NCI-H82 treated with DMSO at 0.1 percent for 48 hours (cell line): ENCODE data around the gene COPA.

ENCODE experiments used
- DNase-seq: peaks from one replicate; lab custom pipeline; 2025; ENCODE audit not compliant: unreplicated experiment; lab: John Stamatoyannopoulos, UW

Gene COPA

DNA sequence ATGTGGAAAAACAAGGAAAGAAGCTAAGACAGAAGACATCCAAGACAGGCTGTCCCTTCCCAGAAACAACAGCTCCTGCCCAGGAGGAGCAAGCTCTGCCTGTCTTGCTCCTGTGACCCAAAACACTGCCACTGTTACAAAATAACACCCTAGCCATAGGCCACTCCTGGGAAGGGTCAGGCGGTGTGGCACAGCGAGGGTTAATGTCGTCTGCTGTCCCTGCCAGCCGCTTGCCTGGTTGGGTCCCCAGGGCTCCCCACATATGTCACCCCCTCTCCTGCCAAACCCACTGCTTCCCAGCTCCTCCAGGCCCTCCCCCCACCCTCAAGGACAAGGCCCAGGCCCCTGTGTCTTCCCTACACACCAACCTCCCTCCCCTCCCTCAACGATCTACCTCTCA lies 20.0 kb upstream of the COPA start:
- DNase-seq, result peak; percentile 77

DNA sequence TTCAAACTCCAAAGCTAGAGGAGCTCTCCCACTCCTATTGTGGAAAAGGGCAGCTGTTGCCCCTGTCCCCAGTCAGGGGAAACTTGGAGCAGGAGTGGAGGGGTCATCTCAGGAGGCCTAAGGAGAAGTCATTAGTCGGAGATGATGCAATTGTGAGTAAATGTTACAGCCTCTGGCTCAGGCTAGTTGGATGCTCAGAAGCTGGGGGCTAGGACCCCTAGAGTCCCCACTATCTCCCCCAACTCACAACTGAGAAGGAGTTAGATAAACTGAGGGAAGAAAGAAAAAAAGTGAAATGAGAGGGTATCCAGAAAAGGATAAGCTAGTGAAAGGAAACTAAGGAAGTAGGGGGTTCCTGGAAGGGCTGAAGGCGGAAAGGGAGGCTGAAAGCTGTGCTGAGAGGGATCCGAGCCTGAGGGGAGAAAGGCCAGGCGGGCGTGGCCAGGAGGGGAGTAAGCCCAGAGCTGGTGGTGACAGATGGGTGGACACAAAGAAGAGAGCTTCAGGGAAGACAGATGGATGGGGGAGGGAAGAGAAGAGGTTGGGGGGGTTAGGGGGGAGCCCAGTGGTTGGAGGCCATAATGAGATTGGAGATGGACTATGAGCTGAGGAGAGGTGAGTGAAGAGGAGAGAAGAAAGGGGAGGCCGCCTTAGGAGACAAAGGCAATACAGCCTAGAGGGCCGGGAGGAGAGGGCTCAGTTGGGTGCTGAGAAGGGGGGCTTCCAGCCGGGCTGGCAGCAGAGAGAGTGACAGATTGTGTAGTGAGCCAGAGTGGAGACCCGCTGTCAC lies 19.3 kb upstream of the COPA start:
- DNase-seq, result peak; percentile 100

GRCh38 chr1:160361814-160362167 lies 18.7 kb upstream of the COPA start:
- no peak for DNase-seq

- DNase-seq, result no peak
These were observed 18.1 kb upstream of the COPA start for GRCh38 chr1:160361199-160361598.

DNA sequence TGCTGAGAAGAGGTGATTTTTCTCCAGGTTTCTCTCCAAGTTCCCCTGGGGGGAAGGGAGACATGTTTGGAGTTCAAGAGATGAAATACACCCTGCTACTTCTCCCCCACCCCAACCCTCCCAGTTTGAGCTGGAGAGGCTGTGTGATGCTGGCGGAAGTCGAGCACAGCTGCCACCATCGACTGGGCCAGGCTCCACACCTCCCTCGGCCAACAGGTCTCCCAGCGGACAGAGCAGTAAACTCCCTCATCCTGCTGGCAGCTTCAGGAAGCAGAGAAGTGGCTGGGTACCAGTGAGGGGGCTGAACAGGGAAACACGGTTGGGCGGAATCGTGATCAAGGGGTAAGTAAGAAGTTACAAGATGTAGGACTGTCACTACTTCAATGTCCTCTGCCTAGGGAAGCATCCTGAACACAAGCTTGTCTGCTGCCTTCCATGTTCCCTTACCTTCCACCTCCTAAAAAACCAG lies 17.2 kb upstream of the COPA start:
- no peak for DNase-seq

DNA sequence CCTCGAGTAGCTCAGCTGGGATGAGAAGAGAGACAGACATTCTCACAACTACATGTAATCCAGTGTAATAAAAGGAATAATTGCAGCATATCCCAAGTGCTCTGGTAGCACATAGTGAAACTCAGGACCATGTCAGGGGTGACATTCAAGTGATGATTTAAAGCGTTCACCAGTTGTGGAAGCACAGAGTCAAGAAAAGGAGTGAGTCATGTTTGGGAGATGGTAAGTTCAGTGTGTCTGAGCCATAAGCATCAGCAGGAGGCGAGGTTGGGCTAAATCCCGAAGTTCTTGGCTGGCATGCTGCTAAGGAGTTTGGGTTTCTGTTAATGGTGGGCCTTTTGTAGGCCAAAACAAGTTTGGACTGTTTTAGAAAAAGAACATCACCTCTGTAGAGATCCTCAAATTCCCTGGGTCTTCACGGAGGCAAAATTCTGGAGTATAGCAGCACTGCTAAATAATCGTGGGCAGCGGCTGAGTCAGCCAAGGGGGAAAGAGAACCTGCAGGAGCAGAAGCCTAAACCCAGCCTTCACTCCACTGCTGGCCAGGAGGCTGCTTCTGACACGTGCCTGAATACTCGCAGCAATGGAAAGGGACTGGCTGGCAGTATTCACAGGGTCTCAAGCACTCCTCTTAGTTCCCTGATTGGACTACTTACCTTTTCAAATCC lies 16.6 kb upstream of the COPA start:
- DNase-seq, result no peak

GRCh38 chr1:160358073-160358472 lies 15.0 kb upstream of the COPA start:
- DNase-seq, result no peak

DNA sequence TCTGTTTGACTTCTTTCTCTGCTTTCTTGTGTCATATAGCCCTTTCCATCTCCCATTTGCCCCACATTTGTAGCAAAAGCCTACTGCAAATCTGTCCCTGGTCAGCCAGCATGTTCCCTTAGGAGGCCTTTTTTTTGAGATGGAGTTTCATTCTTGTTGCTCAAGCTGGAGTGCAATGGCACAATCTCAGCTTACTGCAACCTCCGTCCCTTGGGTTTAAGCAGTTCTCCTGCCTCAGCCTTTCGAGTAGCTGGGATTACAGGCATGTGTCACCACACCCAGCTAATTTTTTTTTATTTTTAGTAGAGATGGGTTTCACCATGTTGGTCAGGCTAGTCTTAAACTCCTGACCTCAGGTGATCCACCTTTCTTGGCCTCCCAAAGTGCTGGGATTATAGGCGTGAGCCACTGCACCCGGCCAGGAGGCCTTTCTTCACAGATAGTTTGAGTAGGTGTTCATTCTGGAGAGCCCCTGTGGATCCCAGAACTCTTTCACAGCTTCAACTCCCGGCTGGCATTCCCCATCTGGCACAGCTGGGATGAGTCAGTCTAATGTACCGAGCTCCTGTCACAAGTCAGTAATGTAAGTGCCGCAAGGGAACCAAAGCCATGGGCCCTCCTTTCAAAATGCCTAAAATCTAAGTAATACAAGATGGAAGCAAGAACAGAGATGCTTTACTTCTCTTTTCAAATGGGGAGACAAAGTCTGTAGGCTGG lies 14.4 kb upstream of the COPA start:
- no peak for DNase-seq

DNA sequence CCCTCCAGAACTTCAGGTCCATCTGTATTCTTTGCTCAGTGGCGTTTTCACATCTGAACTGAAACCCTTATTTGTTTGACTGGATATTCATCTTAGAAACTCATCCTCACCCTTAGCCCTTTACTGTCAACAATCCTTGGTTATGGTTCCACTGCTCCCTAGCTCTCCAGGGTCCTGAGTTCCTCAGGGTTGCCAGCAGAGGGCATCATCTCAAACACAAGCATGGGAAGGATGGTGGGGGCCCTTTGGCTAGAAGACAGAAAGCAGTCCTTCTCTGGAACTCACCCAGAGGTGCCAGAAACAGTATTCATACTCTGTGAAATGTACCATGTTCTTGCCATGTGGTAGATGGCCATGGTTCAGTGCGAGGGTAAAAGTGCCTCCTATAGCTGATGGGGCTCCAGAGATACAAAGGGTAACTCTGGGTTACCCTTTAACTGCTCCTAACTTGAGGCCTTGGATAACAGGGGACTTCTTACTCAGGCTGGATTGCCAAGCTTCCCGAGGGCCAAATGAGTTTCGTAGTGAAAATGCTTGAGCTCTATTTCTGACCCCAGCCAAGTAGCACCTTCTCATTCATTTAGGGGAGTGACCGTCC lies 11.4 kb upstream of the COPA start:
- peak; percentile 50 for DNase-seq

- no peak for DNase-seq
These were observed 10.2 kb upstream of the COPA start for GRCh38 chr1:160353223-160353622.

GRCh38 chr1:160352555-160352954 lies 9.5 kb upstream of the COPA start:
- DNase-seq, result no peak

DNA sequence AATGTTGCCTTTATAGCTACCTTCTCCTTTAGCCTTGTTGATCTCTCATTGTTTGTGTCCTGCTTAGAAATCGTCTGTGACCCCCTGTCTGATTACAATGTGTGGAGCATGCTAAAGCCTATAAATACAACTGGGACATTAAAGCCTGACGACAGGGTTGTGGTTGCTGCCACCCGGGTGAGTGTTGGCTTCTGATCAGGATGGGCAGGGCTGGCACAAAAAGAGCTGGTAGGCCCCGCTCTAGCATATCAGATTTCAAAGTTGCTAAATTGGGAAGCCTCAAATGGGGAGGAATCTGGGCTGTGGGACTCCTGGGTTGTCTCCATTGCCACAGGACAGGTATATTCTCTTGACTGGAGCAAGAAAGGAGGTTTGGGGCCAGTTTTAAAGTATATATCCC lies 8.6 kb upstream of the COPA start:
- DNase-seq, result no peak

DNA sequence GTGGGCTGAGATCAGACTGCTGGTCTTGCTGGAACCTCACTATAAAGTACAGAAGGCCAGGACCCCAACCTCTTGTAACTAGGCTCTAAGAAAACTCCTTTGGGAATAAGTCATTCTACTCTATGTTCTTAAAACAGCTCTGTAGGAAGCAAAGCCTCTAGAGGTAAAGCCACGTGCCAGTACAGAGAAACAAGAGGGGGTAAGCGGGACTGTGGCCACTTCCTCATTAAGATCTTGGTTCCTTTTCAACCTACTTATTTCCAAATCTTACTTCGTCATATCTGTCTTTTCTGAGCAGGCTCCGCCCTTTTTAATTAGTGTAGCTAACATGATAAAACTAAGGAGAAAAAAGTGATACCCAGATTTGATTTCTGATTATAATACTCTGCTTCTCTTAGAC lies 3.9 kb upstream of the COPA start:
- no peak for DNase-seq

DNA sequence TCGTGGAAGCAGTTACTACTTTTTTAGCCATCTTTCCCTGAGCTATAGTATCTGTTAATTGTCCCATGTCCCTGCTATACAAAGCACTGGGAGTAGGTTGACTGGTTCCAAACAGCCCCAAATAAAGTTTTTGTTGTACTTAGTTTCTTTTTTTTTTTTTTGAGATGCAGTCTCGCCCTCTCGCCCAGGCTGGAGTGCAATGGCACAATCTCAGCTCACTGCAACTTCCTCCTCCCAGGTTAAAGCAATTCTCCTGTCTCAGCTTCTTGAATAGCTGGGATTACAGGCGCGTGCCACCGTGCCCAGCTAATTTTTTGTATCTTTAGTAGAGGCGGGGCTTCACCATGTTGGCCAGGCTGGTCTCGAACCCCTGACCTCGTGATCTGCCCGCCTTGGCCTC lies 3.4 kb upstream of the COPA start:
- no peak for DNase-seq

GRCh38 chr1:160344936-160345335 lies 1.9 kb upstream of the COPA start:
- DNase-seq, result no peak

DNA sequence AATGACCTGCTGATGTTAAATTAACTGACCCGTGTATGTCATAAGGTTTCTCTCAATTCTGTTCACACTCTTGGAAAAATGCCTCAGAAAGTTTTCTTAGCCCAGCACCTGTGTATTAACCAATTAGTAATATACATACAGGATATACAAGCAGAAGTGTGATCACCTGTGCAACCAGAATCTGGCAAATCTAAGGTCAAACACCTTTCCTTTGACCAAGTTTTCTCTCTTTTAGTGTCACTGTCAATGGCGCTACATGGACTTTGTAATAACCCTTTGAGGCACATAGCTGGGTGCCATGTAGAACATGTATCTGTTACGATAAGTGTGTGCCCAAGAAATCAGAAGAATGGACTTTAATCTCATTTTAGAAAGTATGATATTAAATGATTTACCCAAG lies 1.2 kb upstream of the COPA start:
- DNase-seq, result no peak

DNA sequence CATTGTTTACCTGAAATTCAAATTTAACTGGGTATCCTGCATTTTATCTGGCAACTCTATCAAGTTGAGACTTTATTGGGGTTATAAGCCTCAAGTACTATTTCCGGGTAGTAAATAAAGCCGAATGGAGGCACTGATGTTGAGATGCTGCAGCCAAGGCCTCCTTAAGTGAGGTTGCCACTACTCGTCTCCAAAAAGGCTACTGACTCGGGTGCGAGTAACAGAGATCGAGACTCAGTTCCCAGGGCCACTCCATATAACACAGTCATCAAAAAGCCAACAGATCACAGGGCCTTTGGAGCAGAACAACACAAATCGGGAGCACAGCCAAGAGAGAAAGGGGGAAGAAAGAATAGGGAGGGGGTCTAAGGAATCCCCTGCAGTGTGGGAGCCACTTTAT lies 524 bp downstream of the COPA start:
- DNase-seq, result no peak

GRCh38 chr1:160340866-160341265 lies 2.2 kb downstream of the COPA start:
- DNase-seq, result no peak

GRCh38 chr1:160340146-160340545 lies 2.9 kb downstream of the COPA start:
- DNase-seq, result no peak

GRCh38 chr1:160338580-160338979 lies 4.5 kb downstream of the COPA start:
- DNase-seq, result no peak

DNA sequence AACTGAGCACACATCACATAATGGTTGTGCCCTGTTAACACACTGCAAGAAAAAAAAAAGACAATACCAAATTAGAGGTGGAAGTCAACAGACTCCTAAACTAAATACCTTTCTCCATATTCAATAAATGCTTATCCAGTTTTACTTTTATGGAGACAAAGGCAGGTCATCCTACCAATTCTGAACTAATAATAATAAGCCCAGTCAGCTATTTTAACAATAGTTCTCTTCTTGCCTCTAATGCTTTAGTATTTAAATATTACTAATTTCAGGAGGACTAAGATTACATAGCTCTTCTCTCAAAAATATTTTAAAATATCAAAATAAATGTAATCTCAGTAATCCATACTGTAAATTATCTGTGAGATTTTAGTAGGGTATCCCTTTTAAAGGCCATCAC lies 10.5 kb downstream of the COPA start:
- DNase-seq, result no peak

DNA sequence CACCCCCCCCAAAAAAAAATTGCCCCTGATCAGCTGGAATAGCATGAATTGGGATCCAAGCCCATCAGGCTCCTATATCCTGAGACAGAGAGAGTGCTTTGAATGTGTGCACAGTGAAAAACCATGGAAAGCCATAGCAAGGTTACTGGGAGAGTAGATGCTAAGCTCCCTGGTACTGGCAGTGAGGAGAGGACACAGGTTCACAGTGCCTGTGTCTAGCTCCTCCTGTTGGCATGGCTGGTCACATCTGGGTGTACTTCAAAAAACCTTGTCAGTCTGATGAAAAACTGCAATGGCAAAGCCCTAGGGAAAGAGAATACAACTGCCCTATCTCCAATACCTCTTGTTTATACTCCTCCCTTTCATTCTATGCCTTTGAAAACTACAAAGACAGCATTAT lies 12.9 kb downstream of the COPA start:
- no peak for DNase-seq
